Right lobe of liver (tissue), 4 donors: ENCODE measurements around the gene C7orf57.

Experiments
- POLR2A ChIP-seq: fragments of 450-650 bp; IDR thresholded peaks from one replicate; pipeline ENCODE4 v1.6.1; 2017; ENCODE audit warnings: antibody characterized with exemption, mild to moderate bottlenecking
- TF ChIP-seq, protein P1 (sequence below), 4 donors: fragments of 200-600 bp in 3 of 4; fragments of 450-650 bp in 1 of 4; IDR thresholded peaks; one replicate each; pipeline versions ENCODE4 v1.5.1 to v1.8.0; 2016 to 2022; ENCODE audit warnings: antibody characterized with exemption in 4 of 4, mild to moderate bottlenecking in 2 of 4
- donor health status: DM: no; HTN: no; CAD: no.
- donor health status: DM: no; HTN: no; CAD: no.
- donor health status: DM: no; HTN: yes; CAD: no.

DNA sequence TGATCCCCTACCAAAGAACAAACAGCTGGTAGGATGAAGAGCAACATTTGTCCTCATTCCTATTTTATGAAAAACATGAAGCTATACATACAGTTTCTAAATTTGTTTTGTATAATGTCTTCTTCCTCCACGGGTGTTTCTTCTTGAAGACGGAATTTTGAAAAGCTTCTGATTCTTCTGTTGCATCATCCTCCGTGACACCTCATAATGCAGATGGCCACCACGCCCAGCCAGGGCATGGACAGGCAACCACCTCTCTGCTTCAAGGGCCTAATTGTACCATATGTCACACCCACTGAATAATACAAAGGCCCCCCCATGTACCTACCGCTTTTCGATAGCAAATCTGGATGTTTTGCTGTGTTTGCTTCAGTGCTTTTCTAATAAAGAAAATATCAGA lies 6.4 kb upstream of the C7orf57 start, which contains the start of gene SUN3:
- TF ChIP-seq, protein P1, sequence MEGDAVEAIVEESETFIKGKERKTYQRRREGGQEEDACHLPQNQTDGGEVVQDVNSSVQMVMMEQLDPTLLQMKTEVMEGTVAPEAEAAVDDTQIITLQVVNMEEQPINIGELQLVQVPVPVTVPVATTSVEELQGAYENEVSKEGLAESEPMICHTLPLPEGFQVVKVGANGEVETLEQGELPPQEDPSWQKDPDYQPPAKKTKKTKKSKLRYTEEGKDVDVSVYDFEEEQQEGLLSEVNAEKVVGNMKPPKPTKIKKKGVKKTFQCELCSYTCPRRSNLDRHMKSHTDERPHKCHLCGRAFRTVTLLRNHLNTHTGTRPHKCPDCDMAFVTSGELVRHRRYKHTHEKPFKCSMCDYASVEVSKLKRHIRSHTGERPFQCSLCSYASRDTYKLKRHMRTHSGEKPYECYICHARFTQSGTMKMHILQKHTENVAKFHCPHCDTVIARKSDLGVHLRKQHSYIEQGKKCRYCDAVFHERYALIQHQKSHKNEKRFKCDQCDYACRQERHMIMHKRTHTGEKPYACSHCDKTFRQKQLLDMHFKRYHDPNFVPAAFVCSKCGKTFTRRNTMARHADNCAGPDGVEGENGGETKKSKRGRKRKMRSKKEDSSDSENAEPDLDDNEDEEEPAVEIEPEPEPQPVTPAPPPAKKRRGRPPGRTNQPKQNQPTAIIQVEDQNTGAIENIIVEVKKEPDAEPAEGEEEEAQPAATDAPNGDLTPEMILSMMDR (IDR thresholded peaks at IDR 0.05), result no peak
- TF ChIP-seq POLR2A, result no peak
